B cell (primary cell): ENCODE measurements around the gene RIT2. TPM values are rescaled to one million over a fixed set of nuclear protein-coding genes. Genes with fewer than 3 reads are reported as not detected.

ENCODE experiments used
- ATAC-seq: fragments of 200-7000 bp; cut with Tn5 transposase; one replicate; pipeline ENCODE4 v1.10.0; 2021; ENCODE audit warnings: low read depth, mild to moderate bottlenecking, moderate number of reproducible peaks, moderate library complexity
- CTCF ChIA-PET: fragments of 350-600 bp; sonication (Branson Sonifier 250); formaldehyde crosslinking; loops from one replicate; lab custom pipeline; 2021; ENCODE audit warnings: antibody characterized with exemption, inconsistent platforms; lab: Charles Lee
- POLR2A ChIA-PET: fragments of 350-600 bp; sonication (Branson Sonifier 250); formaldehyde crosslinking; loops from one replicate; lab custom pipeline; 2021; ENCODE audit warnings: antibody characterized with exemption; lab: Charles Lee
- DNase-seq: peaks from one replicate; pipeline ENCODE4 v3.0.0; 2013
- H2AFZ ChIP-seq: 2 replicates; pipeline ENCODE4 v1.6.1; 2012; ENCODE audit warnings: mild to moderate bottlenecking, low read depth, low read length; ENCODE audit not compliant: insufficient read depth, poor library complexity, severe bottlenecking
- H3K27ac ChIP-seq, 2 donors: 1 replicate in 1 of 2; 2 replicates in 1 of 2; pipeline ENCODE4 v1.5.1; 2012 to 2013; ENCODE audit warnings: low read length in 2 of 2, mild to moderate bottlenecking in 2 of 2, moderate library complexity in 1 of 2
- H3K27me3 ChIP-seq, 4 experiments: fragments of 200-600 bp in 1 of 4; sonication (generic) in 1 of 4; replicated peaks in 1 of 4; 1 replicate in 2 of 4; 2 replicates in 2 of 4; pipeline versions ENCODE4 v1.6.1 to v1.7.0; 2013 to 2016; ENCODE audit warnings: low read length in 3 of 4, mild to moderate bottlenecking in 2 of 4, mixed read lengths in 1 of 4, moderate library complexity in 1 of 4; ENCODE audit not compliant: insufficient read depth in 4 of 4, control insufficient read depth in 3 of 4; ENCODE audit errors: control extremely low read depth in 1 of 4
- H3K36me3 ChIP-seq, 2 experiments: replicated peaks in 1 of 2; 1 replicate in 1 of 2; 2 replicates in 1 of 2; pipeline versions ENCODE4 v1.6.1 to v1.7.1; 2013; ENCODE audit warnings: low read length in 1 of 2; ENCODE audit not compliant: insufficient read depth in 2 of 2, control insufficient read depth in 1 of 2; ENCODE audit errors: control extremely low read depth in 1 of 2, extremely low read depth in 1 of 2
- H3K4me1 ChIP-seq, 2 donors: fragments of 200-600 bp in 1 of 2; sonication (generic) in 1 of 2; 1 replicate in 1 of 2; 2 replicates in 1 of 2; pipeline versions ENCODE4 v1.5.1 to v1.6.1; 2013 to 2017; ENCODE audit warnings: low read length in 2 of 2; ENCODE audit not compliant: control insufficient read depth in 2 of 2, insufficient read depth in 2 of 2
- H3K4me2 ChIP-seq: replicated peaks from 2 replicates; pipeline ENCODE3; 2012; ENCODE audit warnings: mild to moderate bottlenecking, low read depth, low read length; ENCODE audit not compliant: poor library complexity, severe bottlenecking
- H3K4me3 ChIP-seq, 5 experiments: fragments of 200-600 bp in 1 of 5; sonication (generic) in 1 of 5; 1 replicate in 3 of 5; 2 replicates in 2 of 5; pipeline versions ENCODE4 v1.5.1 to v1.7.0; 2011 to 2016; ENCODE audit warnings: low read length in 4 of 5, mild to moderate bottlenecking in 4 of 5, low read depth in 2 of 5, control low read depth in 1 of 5, moderate library complexity in 1 of 5; ENCODE audit not compliant: insufficient read depth in 1 of 5; ENCODE audit errors: control extremely low read depth in 1 of 5, extremely low read depth in 1 of 5
- H3K79me2 ChIP-seq: fragments of 200-600 bp; sonication (generic); one replicate; pipeline ENCODE4 v1.6.0; 2016; ENCODE audit warnings: low read length; ENCODE audit not compliant: control insufficient read depth, insufficient read depth
- H3K9ac ChIP-seq: fragments of 200-600 bp; sonication (generic); 2 replicates; pipeline ENCODE4 v1.6.1; 2017; ENCODE audit warnings: mild to moderate bottlenecking, low read length, moderate library complexity
- H3K9me3 ChIP-seq, 3 donors: one replicate each; pipeline versions ENCODE4 v1.6.1 to v1.7.1; 2013; ENCODE audit warnings: low read length in 2 of 3; ENCODE audit not compliant: control insufficient read depth in 2 of 3, insufficient read depth in 1 of 3; ENCODE audit errors: control extremely low read depth in 1 of 3
- H4K20me1 ChIP-seq: 2 replicates; pipeline ENCODE4 v1.6.0; 2012; ENCODE audit warnings: mild to moderate bottlenecking, low read length; ENCODE audit not compliant: insufficient read depth, control insufficient read depth, poor library complexity, severe bottlenecking
- H3K27ac Mint-ChIP-seq: one replicate; pipeline ENCODE4 v1.8.0; 2021; ENCODE audit warnings: mixed read lengths
- H3K27me3 Mint-ChIP-seq: one replicate; pipeline ENCODE4 v1.8.0; 2021; ENCODE audit warnings: mixed read lengths
- H3K4me1 Mint-ChIP-seq: one replicate; pipeline ENCODE4 v1.8.0; 2021; ENCODE audit warnings: mixed read lengths
- H3K4me3 Mint-ChIP-seq: one replicate; pipeline ENCODE4 v1.8.0; 2021; ENCODE audit warnings: mixed read lengths
- H3K9me3 Mint-ChIP-seq: one replicate; pipeline ENCODE4 v1.8.0; 2022; ENCODE audit warnings: mixed read lengths; ENCODE audit not compliant: insufficient read depth
- CTCF ChIP-seq: fragments of 200-600 bp; IDR thresholded peaks from one replicate; pipeline ENCODE4 v1.8.0; 2022; ENCODE audit warnings: antibody characterized with exemption, mild to moderate bottlenecking
- EZH2 ChIP-seq: IDR thresholded peaks from 2 replicates; pipeline ENCODE4 v1.6.1; 2012; ENCODE audit warnings: borderline replicate concordance, low read depth, mild to moderate bottlenecking, moderate library complexity, low read length; ENCODE audit not compliant: insufficient read depth, poor library complexity, severe bottlenecking
- WGBS: methylation state at CpG from one replicate; pipeline ENCODE4 v1.1.5; 2013; ENCODE audit warnings: missing lambda C conversion rate; ENCODE audit not compliant: insufficient coverage; 5-methylcytosine and 5-hydroxymethylcytosine counted together
- intact Hi-C: fragments of 100-400 bp; cut with micrococcal nuclease; formaldehyde crosslinking; loops from one replicate; pipeline ENCODE4 v1.10.0; 2022
- polyA plus RNA-seq: library from polyadenylated mRNA; depleted of rRNA; stranded (reverse); fragments of >200 nt; gene quantifications from 2 replicates; pipeline ENCODE4 v1.2.3, GENCODE V29; 2012
- total RNA-seq, 2 donors: library from RNA; stranded (reverse); fragments of 120-200 nt in 1 of 2; gene quantifications; 1 replicate in 1 of 2; 2 replicates in 1 of 2; pipeline versions ENCODE4 v1.2.3 to v1.2.4, GENCODE V29; 2013 to 2022

Gene RIT2
- total and polyA plus RNA-seq, 2 donors (not counting 1 experiment from before 2014, with no cell fraction given) = not detected

GRCh38 chr18:42792731-42793130 lies 322.8 kb downstream of the RIT2 start:
- Histone ChIP-seq H3K4me2 (no peak overlapping the region), H3K27me3 (no peaks in the 10 kb centered on the region), H3K27ac (no peak overlapping the region), H3K79me2 (no peaks in the 10 kb centered on the region), H3K9ac (no peak overlapping the region), H2AFZ (no peak overlapping the region), H4K20me1 (no peaks in the 10 kb centered on the region), H3K4me3 (no peak overlapping the region), H3K9me3 (peaks cover 0 to 6% (median 0%) of the 10 kb centered on the region in 3 donors), H3K4me1 (no peaks in the 10 kb centered on the region), H3K36me3 (no peaks in the 10 kb centered on the region)
- Mint-ChIP-seq H3K4me3 (no peak overlapping the region), H3K27me3 (no peaks in the 10 kb centered on the region), H3K9me3 (peaks cover 4% of the 10 kb centered on the region), H3K27ac (no peak overlapping the region), H3K4me1 (no peaks in the 10 kb centered on the region)
- ATAC-seq (no peak), DNase-seq (no peak)
- POLR2A ChIA-PET = no interaction called here
- TF ChIP-seq CTCF = no peak
- TF ChIP-seq EZH2 = no peak
- CTCF ChIA-PET = interaction anchor here (1.1 kb wide), 1 partner anchor 9 kb away, joined by 3 read pairs; no protein-coding TSS in a partner anchor
- intact Hi-C loops = no loop called here

GRCh38 chr18:42784632-42785031 lies 330.9 kb downstream of the RIT2 start:
- Mint-ChIP-seq H3K27ac (no peak overlapping the region), H3K4me3 (no peak overlapping the region), H3K9me3 (peaks cover 5% of the 10 kb centered on the region), H3K27me3 (no peaks in the 10 kb centered on the region), H3K4me1 (no peaks in the 10 kb centered on the region)
- no peak for TF ChIP-seq CTCF
- TF ChIP-seq EZH2 = no peak
- no peak overlapping the region for H3K4me3 ChIP-seq
- no CpG with 5 or more reads among the region's 2 CpGs for WGBS
- POLR2A ChIA-PET = no interaction called here
- H3K27me3 ChIP-seq = no peaks in the 10 kb centered on the region
- no peak overlapping the region for H3K27ac ChIP-seq
- no peaks in the 10 kb centered on the region for H4K20me1 ChIP-seq
- H3K36me3 ChIP-seq = no peaks in the 10 kb centered on the region
- no peak overlapping the region for H2AFZ ChIP-seq
- H3K4me2 ChIP-seq = no peak overlapping the region
- CTCF ChIA-PET = no interaction called here
- no peak for ATAC-seq
- H3K9me3 ChIP-seq = peaks cover 0 to 1% (median 0%) of the 10 kb centered on the region in 3 donors
- no peak for DNase-seq
- no peaks in the 10 kb centered on the region for H3K79me2 ChIP-seq
- no peak overlapping the region for H3K9ac ChIP-seq
- intact Hi-C loops = no loop called here
- H3K4me1 ChIP-seq = no peaks in the 10 kb centered on the region
